ENCODE data around the gene KANK3. TPM values are rescaled to one million over a fixed set of nuclear protein-coding genes. Genes with fewer than 3 reads are reported as not detected.
"Not testable (repeated sequence)": the region's sequence is repeated elsewhere in the genome, so short reads cannot be mapped to it uniquely, and the experiment has no call there.

The KANK3 gene
- total RNA-seq, 4 donors from 2014 or later, result 3.2 to 10.5 (median 4.1) TPM

DNA sequence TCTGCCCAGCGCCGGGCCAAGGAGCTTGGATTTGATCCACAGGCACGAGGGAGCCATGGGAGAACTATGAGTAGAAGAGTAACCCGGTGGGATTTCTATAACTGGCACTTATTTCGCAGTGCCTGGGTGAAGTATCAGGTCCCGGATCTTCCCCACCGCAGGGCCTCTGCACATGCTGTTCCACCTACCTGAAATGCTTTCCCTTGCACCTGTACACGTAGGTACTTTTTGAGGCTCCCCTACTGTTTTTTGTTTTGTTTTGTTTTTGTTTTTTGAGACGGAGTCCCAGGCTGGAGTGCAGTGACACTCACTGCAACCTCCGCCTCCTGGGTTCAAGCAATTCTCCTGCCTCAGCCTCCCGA is 402 bp upstream of the KANK3 start:
- H3K9me3 ChIP-seq, result no peaks in the 10 kb centered on the region
- WGBS, 2 donors (ENCODE audit: low coverage in 1 of 2), result 34% methylated on average over 11 of the region's 11 CpGs; no CpG with 5 or more reads in 1 of the 2 donors
- in situ Hi-C loops (cut with MboI; ENCODE audit: low pct_ligation_motif_present in 1 of 4, low pct_unique_long_range_greater_than_20kb in 1 of 4, low sequenced_read_pairs in 3 of 4), result no loop called here
- H3K4me1 ChIP-seq, result peaks cover 0 to 11% (median 6%) of the 10 kb centered on the region in 4 donors
- no peak for DNase-seq
- no peak overlapping the region for H3K27ac ChIP-seq
- intact Hi-C loops (cut with DNase I; ENCODE audit: low total_unique reads), result no loop called here
- peaks cover 55% of the 10 kb centered on the region for H3K27me3 ChIP-seq
- TF ChIP-seq POLR2A (IDR thresholded peaks at IDR 0.05) (no peak), POLR2AphosphoS5 (IDR thresholded peaks at IDR 0.05) (no peak), EP300 (IDR thresholded peaks at IDR 0.05; ENCODE audit: low read depth) (no peak)
- TF ChIP-seq, protein P1, sequence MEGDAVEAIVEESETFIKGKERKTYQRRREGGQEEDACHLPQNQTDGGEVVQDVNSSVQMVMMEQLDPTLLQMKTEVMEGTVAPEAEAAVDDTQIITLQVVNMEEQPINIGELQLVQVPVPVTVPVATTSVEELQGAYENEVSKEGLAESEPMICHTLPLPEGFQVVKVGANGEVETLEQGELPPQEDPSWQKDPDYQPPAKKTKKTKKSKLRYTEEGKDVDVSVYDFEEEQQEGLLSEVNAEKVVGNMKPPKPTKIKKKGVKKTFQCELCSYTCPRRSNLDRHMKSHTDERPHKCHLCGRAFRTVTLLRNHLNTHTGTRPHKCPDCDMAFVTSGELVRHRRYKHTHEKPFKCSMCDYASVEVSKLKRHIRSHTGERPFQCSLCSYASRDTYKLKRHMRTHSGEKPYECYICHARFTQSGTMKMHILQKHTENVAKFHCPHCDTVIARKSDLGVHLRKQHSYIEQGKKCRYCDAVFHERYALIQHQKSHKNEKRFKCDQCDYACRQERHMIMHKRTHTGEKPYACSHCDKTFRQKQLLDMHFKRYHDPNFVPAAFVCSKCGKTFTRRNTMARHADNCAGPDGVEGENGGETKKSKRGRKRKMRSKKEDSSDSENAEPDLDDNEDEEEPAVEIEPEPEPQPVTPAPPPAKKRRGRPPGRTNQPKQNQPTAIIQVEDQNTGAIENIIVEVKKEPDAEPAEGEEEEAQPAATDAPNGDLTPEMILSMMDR (IDR thresholded peaks at IDR 0.05), result no peak
- H3K4me3 ChIP-seq, result peak overlapping the region in 2 of 4 donors; percentile 42 to 46
- no peaks in the 10 kb centered on the region for H3K36me3 ChIP-seq

DNA sequence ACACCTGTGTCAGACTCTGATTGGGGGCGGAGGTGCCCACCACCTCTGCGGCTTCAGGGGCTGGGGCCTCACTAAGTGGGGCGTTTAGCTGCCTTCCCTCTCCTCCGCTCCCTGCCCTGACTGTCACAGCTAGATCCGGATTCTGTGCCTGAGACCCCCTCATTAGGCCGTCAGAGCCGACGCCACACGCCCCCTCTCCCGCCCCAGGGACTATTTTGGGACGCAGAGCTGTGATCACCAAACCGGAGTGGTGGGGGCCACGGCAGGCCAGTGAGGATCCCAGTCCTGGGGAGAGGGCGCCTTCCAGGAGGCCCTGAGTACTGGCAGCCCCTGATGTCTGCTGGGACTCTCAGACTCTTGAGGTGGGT is 762 bp downstream of the KANK3 start:
- WGBS, 2 donors (ENCODE audit: low coverage in 1 of 2), result 49 to 60% methylated on average over 2 to 14 of the region's 14 CpGs
- H3K9me3 ChIP-seq, result no peaks in the 10 kb centered on the region
- TF ChIP-seq EP300 (IDR thresholded peaks at IDR 0.05; ENCODE audit: low read depth) (no peak), POLR2AphosphoS5 (IDR thresholded peaks at IDR 0.05) (no peak), POLR2A (IDR thresholded peaks at IDR 0.05) (no peak)
- TF ChIP-seq, protein P1 (IDR thresholded peaks at IDR 0.05), result no peak
- intact Hi-C loops (cut with DNase I; ENCODE audit: low total_unique reads) (no loop called here), in situ Hi-C loops (cut with MboI; ENCODE audit: low pct_ligation_motif_present in 1 of 4, low pct_unique_long_range_greater_than_20kb in 1 of 4, low sequenced_read_pairs in 3 of 4) (no loop called here)
- H3K27me3 ChIP-seq, result peaks cover 63% of the 10 kb centered on the region
- peaks cover 0 to 11% (median 6%) of the 10 kb centered on the region in 4 donors for H3K4me1 ChIP-seq
- H3K4me3 ChIP-seq, result peak overlapping the region in 1 of 4 donors; percentile 42
- peak overlapping the region in 2 of 4 donors; percentile 53 to 58 for H3K27ac ChIP-seq
- DNase-seq, result no peak
- H3K36me3 ChIP-seq, result no peaks in the 10 kb centered on the region

DNA sequence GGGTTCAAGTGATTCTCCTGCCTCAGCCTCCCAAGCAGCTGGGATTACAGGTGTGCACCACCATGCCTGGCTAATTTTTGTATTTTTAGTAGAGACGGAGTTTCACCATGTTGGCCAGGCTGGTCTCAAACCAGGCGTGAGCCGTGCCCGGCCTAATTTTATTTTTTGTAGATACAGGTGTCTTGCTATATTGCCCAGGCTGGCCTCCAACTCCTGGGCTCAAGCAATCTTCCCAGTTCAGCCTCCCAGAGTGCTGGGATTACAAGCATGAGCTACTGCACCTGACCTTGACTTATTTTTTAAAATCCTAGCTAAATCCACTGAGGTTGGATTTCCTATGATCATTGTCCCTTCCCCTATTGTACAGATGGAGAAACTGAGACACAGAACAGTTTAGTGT is 1.6 kb downstream of the KANK3 start:
- H3K9me3 ChIP-seq; H3K36me3 ChIP-seq; H3K4me3 ChIP-seq; in situ Hi-C loops (cut with MboI; ENCODE audit: low pct_ligation_motif_present in 1 of 4, low pct_unique_long_range_greater_than_20kb in 1 of 4, low sequenced_read_pairs in 3 of 4); DNase-seq; intact Hi-C loops (cut with DNase I; ENCODE audit: low total_unique reads): not testable (repeated sequence)
- Histone ChIP-seq H3K27me3 (peaks cover 71% of the 10 kb centered on the region), H3K4me1 (peaks cover 0 to 11% (median 6%) of the 10 kb centered on the region in 4 donors), H3K27ac (peak overlapping the region in 3 of 4 donors; percentile 6 to 53 (median 21))
- WGBS, 2 donors (ENCODE audit: low coverage in 1 of 2), result 87% methylated on average over 4 of the region's 4 CpGs; no CpG with 5 or more reads in 1 of the 2 donors

DNA sequence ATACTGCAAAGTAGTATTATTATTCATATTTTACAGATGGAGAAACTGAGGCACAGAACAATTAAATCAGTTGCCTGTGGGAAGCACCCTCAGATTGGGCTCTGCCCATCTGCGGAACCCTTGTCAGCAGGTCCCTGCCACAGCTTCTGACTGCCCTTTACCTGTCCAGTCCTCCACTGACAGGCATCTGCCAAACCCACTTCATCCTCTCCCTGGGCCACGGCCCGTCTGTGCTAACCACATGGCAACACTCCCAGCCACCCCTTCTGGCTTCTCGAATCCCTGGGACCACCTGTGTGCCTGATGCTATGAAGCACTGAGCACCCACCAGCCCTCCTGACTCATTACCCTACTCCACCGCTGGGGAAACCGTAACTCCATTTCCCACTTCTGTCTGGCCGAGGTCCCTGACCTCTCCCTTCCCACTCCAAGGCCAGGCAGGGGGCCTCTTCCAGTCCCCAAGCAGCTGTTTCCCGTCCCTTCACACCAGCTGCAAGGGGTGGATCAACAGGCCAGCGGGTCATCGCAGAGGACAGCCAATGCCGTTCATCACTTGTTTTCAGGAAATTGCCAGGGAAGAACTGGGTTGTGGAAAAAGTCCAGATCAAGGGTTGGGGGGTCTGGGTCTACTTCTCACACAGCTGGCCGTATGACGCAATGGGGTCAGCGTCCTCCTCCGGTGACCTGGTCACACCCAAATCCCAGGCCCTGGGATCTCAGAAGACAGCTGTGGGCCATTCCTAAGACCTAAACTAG is 2.5 kb downstream of the KANK3 start:
- intact Hi-C loops (cut with DNase I; ENCODE audit: low total_unique reads) (no loop called here), in situ Hi-C loops (cut with MboI; ENCODE audit: low pct_ligation_motif_present in 1 of 4, low pct_unique_long_range_greater_than_20kb in 1 of 4, low sequenced_read_pairs in 3 of 4) (no loop called here)
- H3K9me3 ChIP-seq, result no peaks in the 10 kb centered on the region
- 17% methylated on average over 15 of the region's 15 CpGs; no CpG with 5 or more reads in 1 of the 2 donors for WGBS, 2 donors (ENCODE audit: low coverage in 1 of 2)
- H3K4me3 ChIP-seq, result no peak overlapping the region
- peak; percentile 30 for DNase-seq
- H3K36me3 ChIP-seq, result no peaks in the 10 kb centered on the region
- H3K4me1 ChIP-seq, result peaks cover 0 to 14% (median 9%) of the 10 kb centered on the region in 4 donors
- peaks cover 80% of the 10 kb centered on the region for H3K27me3 ChIP-seq
- TF ChIP-seq POLR2A (IDR thresholded peaks at IDR 0.05), result no peak
- TF ChIP-seq, protein P1 (IDR thresholded peaks at IDR 0.05), result peak in 2 of 5 experiments; percentile 7 to 15
- TF ChIP-seq POLR2AphosphoS5 (IDR thresholded peaks at IDR 0.05), result peak; percentile 42 to 47 (median 44)
- peak; percentile 28 for TF ChIP-seq EP300 (IDR thresholded peaks at IDR 0.05; ENCODE audit: low read depth)
- H3K27ac ChIP-seq, result peak overlapping the region in 2 of 4 donors; percentile 37 to 53

Data from transverse colon (tissue), 4 donors.